ENCODE data around the gene NRCAM.

- no peak for TF ChIP-seq POLR2AphosphoS5 (IDR thresholded peaks at IDR 0.05; ENCODE audit: low read depth, low read length)
- no peak for TF ChIP-seq PAX5 (IDR thresholded peaks at IDR 0.05; ENCODE audit: insufficient read depth, low read length, severe bottlenecking)
- no peak for TF ChIP-seq SPI1 (IDR thresholded peaks at IDR 0.05; ENCODE audit: low read depth, low read length)
- no peak for TF ChIP-seq POLR2A (IDR thresholded peaks at IDR 0.05; ENCODE audit: low read depth, low read length)
- TF ChIP-seq TAF1 (IDR thresholded peaks at IDR 0.05; ENCODE audit: low read depth, low read length) = no peak
Measured at GRCh38 chr7:108327353-108327752, 128.9 kb downstream of the NRCAM start.

Data from GM12891 (cell line).